COLO829 (cell line): ENCODE measurements around the gene ZFP64.
"Not testable (repeated sequence)": the region's sequence is repeated elsewhere in the genome, so short reads cannot be mapped to it uniquely, and the experiment has no call there.

Experiments
- DNase-seq: peaks from one replicate; pipeline ENCODE4 v3.0.0; 2012; ENCODE audit warnings: low spot score

The ZFP64 gene

DNA sequence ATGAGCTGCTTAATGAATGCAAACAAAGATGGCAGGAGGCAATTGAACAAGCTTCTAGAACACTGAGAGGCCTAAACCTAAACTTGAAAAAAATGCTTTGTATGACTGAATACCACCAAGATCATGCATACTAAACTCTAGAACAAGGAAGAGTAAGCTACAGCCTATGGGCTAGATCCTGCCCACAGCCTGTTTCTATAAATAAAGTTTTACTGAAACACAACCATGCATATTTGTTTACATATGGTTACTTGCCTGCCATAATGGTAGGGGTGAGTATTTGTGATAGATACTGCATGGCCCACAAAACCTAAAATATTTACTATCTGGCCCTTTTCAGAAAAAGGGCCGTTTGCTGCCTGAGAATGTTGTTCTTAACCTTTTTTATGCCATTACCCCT, 37.0 kb downstream of the ZFP64 start:
- no peak for DNase-seq

DNA sequence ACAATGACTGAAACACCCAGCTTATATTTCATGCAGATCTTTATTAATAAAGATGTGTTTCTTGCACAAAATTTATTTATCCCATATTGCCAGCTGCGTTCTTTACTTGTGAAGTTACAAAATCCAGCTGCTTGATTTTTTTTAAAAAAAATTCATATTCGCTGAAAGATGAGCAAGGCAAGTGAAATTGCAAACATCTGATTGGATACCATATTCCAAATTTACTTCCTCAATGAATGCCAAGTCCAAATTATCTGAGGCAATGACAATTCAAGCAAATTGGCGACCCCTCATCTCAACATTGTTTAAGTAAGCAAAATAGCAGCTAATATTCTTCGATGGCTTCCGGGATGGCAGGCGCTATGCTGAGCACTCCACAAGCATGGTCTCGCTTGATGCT, 37.7 kb downstream of the ZFP64 start:
- no peak for DNase-seq

DNA sequence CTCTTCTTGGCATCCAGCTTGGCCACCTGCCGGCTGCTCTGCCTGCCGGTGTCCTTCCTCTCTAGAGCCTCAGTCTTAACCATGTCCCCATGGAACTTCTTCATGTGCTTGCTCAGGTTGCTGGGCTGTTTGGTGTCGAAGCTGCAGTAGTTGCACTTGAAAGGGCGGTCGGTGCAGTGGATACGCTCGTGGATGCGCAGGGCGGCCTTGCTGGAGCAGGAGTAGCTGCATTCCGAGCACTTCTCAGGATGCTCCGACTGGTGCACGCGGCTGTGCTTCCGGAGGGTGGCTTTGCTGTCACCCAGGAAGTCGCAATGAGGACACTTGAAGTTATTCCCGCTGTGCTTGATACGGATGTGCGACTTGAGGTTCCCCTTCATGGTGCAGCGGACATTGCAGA, 38.7 kb downstream of the ZFP64 start:
- no peak for DNase-seq

DNA sequence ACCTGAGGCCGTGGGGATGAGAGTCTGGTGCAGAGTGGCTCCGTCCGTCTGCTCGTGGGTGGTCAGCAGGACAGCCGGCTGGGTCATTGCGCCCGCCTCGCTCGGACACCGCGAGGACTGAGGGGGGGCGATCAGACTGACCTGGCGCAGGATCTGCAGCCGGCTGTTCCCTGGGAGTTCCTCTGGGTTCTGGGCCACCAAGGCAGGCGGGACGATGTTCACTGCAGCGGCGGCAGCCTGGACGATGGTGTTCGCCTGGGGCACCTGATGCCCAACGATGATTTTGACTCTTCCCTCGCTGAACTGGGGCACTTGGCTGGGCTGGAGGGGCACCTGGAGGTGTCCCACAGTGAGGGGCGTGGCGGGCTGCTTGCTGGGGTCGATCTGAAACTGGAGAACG, 39.2 kb downstream of the ZFP64 start:
- no peak for DNase-seq

DNA sequence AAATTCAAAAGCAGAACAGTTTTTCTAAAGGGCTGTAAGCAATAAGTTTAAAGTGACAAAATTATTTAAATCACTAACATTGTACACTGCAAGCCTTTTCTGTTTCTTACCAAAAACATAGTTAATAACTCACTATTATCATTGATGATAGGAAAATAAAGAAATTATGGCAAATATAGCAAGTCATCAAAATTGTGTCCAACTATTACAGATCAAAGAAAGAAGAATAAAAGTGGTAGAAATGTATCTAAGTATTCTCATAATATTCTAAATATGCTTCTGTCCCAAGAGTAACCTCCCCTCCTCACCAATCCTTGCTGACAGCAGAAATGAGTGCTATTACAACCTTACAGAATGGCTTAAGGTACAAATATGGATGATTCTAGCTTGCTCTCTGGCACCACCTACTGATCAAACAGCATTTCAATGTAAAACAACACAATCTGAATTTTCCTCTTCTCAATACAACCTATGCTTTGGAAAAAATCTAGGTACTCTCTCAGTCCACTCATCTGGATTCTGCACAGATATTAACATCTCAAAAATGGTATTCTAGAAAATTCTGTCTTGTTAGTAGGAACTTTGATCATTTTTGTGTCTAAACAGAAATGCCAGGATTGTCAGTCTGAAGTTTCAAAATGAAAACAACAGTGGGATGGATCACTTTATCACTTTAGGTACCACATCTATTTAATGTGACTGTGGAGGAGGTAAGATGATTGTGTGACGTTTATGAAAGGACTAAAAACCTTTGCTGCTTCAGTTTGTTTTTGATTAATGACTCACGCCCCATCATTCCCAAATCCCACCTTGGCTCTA, 40.9 kb downstream of the ZFP64 start:
- DNase-seq, result peak; percentile 79

DNA sequence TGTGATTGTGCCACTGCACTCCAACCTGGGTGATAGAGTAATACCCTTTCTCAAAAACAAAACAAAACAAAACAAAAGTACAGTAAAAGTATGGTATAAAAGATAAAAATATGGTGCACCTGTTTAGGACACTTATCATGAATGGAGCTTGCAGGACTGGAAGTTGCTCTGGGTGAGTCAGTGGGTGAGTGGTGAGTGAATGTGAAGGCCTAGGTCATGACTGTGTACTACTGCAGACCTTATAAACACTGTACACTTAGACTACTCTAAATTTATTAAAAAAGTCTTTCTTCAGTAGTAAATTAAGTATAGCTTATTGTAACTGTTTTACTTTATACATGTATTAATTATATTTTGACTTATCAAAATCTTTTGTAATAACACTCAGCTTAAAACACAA, 46.0 kb downstream of the ZFP64 start:
- DNase-seq, result no peak

DNA sequence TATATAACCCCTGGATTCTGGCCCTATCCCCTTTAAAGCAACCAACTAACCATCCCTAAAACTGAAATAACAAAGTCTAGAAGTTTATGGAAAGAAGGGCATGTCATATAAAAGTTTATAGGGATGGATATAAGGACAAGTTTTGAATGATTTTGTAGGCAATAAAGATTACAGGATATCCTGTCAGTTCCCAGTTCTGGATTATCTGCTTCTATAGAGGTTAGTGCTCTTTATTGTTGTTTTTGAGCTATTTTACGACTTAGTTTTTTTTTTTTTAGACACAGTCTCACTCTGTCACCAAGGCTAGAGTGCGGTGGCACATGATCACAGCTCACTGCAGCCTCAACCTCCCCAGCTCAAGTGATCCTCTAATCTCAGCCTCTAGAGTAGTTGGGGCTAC, 48.3 kb downstream of the ZFP64 start:
- no peak for DNase-seq

DNA sequence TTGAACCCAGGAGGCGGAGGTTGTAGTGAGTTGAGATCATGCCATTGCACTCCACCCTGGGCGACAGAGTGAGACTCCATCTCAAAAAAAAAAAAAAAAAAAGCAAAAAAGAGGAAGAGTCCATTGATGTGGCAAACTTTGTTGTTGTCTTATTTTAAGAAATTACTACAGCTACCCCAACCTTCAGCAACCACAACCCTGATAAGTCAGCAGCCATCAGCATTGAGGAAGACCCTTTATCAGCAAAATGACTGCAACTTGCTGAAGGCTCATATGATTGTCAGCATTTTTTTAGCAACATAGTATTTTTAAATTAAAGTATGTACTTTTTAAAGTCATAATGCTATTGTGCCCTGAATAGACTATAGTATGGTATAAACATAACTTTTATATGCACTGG, 48.8 kb downstream of the ZFP64 start:
- no peak for DNase-seq

DNA sequence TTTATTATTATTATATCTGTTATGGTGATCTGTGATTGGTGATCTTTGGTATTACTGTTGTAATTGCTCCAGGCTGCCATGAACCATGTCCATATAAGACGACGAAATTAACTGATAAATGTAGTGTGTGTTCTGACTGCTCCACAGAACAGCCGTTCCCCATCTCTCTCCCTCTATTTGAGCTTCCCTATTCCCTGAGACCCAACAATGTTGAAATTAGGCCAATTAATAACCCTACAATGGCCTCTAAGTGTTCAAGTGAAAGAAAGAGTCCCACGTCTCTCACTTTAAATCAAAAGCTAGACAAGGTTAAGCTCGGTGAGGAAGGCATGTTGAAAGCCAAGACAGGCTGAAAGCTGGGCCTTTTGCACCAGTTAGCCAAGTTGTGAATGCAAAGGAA, 51.6 kb downstream of the ZFP64 start:
- no peak for DNase-seq

DNA sequence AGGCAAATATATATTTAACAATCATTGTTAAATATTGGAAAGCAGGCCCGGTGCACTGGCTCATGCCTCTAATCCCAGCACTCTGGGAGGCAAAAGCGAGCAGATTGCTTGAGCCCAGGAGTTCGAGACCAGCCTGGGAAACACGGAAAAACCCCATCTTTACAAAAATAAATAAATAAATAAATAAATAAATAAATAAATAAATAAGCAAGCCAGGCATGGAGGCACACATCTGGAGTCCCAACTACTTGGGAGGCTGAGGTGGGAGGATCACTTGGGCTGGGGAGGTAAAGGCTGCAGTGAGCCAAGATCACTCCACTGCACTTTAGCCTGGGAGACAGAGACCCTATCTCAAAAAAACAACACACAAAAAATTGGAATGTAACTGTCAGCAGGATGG, 53.7 kb downstream of the ZFP64 start:
- DNase-seq, result no peak

DNA sequence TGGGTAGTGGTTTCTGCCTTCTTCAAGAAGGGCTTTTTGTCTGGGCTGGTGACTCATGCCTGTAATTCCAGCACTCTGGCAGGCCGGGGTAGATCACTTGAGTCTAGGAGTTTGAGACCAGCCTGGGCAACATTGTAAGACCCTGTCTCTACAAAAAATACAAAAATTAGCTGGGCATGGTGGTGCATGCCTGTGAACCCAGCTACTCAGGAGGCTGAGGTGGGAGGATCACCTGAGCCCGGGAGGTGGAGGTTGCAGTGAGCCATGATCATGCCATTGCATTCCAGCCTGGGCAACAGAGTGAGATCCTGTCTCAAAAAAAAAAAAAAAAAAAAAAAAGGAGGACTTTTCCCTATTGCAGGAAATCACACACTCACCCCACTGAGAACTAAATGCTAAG, 57.9 kb downstream of the ZFP64 start:
- not testable (repeated sequence) for DNase-seq

DNA sequence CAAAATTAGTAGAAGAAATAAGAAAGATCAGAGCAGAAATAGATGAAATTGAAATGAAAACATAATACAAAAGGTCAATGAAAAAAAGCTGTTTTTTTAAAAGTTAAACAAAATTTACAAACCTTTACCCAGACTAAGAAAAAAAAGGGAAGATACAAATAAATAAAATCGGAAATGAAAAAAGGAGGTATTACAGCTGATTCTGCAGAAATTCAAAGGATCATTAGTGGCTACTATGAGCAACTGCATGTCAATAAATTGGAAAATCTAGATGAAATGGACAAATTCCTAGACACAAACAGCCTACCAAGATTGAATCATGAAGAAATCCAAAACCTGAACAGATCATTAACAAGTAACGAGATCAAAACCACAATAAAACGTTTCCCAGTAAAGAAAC, 59.2 kb downstream of the ZFP64 start:
- DNase-seq, result no peak

DNA sequence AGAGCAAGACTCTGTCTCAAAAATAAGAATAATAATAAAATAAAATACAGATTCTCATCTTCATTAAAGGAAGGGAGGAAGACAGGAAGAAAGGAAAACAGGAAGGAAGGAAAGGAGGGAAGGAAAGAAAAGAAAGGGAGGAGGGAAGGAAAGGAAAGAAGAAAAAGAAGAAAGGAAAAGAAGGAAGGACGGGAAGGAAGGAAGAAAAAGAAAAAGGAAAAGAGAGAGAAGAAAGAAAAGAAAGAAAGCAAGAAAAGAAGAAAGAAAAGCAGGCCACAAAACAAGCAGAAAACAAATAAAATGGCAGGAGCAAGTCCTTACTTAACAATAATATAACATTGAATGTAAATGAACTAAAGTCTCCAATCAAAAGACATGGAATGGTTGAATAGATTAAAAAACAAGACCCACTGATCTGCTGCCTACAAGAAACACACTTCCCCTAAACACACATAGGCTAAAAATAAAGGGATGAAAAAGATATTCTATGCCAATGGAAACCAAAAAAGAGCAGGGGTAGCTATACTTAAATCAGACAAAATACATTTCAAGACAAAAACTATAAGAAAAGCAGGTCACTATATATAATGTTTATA, 60.4 kb downstream of the ZFP64 start:
- no peak for DNase-seq

DNA sequence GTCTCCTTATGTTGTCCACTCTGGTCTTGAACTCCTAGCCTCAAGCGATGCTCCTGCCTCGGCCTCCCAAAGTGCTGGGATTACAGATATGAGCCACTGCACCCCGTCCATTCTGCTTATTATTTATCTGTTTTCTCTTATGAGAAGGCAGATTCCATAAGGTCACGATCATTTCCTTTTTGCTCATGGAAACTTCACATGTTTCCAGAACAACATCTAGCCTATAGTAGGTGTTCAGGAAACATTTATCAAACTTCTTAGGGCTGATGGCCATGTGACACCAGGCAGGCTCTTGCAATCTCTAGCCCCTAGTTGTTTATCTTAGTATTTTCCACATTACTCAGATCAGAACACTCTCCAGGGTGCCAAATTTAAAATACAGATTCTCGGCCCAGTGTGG, 61.2 kb downstream of the ZFP64 start:
- DNase-seq, result no peak

DNA sequence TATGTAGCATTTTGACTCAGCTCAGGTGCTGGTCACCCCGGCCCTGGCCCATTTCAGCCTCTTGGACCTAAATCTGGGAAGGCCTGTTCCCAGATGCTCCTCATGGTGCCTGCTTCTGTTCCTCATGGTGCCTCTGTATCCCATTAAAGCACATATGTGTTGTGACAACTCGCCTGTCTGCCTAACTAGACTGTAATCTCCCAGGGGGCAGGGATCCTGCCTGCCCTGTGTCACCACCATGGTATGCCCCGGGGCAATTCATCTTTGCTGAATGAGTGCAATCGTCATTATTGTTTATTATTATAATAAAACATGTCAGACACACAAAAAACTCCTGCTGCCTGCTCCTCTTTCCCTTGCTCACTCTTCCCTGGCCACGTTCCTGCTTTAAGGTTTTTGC, 62.0 kb downstream of the ZFP64 start:
- DNase-seq, result no peak

DNA sequence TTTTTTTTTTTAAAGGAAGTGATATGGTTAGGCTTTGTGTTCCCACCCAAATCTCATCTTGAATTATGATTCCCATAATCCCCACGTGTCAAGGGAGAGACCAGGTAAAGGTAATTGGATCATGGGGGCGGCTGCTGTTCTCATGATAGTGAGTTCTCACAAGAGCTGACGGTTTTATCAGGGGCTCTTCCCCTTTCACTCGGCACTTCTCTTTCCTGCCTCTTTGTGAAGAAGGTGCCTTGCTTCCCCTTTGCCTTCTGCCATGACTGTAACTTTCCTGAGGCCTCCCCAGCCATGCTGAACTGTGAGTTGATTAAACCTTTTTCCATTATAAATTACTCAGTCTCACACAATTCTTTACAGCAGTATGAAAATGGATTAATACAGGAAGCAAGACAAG, 64.3 kb downstream of the ZFP64 start:
- no peak for DNase-seq

DNA sequence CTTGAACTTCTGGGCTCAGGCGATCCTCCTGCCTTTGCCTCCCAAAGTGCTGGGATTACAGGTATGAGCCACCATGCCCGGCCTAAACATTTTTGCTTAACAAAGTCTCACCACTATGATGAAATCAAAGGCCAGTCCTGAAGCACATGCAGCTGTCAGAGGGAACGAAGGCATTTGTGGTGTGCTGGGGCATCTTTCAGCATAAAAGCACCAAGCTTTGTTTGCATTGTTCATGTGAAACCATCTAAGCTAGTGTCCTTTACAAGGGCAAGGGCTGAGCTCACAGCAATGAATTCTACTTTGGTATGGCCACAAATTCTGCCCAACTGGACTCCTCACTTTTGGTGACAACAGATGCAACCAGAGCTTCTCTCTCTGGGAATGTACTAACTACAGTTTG, 66.8 kb downstream of the ZFP64 start:
- DNase-seq, result no peak

DNA sequence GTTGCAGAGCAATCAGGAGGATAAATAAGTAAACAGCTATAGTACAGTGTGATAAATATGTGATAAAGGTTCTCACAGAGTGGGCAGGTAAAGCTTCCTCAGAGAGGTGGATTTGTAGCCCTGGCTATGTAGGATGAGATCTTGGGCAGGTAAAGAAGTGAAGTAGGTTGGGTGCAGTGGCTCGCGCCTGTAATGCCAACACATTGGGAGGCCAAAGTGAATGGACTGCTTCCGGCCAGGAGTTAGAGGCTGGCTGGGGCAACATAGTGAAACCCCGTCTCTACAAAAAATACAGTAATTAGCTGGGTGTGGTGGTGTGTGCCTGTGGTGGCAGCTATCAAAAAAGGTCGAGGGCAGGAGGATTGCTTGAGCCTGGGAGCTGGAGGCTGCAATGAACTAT, 72.9 kb downstream of the ZFP64 start:
- DNase-seq, result no peak

DNA sequence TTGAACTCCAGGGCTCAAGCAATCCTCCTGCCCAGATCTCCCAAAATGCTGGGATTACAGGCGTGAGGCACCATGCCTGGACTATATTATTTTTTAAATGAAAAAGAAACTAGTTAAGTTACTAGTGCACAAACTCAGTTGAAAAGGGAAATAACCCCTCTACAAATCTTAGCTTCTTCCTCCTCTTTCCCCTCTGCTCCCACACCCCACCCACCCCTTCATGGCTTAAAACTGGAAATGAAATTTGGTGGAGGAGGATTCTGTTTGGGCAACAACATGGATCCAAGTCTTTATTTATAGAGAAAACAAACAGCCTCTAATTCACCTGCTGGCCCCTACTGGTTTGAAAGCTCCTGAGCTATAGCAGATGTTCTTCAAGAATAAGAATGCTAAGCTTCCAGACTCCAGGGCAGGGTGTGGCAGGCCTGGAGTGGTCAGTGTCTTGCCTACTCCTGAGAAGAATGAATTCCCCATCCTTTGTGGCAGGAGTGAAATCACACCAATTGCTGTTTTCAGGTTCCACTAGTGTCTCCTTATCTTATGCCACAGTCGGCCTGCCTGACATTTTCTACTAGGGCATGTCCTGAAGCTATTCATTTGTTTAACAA, 73.5 kb downstream of the ZFP64 start:
- no peak for DNase-seq

DNA sequence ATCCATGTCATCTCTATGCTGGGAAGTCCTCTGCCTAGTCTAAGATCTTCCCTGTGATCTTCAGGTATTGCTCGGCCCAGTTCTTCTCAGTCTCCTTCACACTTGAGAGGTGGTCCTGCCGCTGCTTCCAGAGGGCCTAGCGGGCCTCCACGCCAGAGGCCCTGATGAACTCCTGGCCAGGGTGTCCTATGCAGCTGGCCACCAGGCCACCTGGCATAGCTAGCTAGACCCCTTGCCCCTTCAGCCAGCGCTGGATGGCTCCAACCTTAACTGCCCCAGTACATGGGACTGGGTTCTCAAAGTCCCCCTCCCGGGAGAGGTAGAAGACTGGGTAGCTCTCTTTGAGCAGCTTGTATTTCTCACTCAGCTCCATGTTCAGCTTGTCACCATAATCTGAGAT, 81.1 kb downstream of the ZFP64 start:
- DNase-seq, result no peak

DNA sequence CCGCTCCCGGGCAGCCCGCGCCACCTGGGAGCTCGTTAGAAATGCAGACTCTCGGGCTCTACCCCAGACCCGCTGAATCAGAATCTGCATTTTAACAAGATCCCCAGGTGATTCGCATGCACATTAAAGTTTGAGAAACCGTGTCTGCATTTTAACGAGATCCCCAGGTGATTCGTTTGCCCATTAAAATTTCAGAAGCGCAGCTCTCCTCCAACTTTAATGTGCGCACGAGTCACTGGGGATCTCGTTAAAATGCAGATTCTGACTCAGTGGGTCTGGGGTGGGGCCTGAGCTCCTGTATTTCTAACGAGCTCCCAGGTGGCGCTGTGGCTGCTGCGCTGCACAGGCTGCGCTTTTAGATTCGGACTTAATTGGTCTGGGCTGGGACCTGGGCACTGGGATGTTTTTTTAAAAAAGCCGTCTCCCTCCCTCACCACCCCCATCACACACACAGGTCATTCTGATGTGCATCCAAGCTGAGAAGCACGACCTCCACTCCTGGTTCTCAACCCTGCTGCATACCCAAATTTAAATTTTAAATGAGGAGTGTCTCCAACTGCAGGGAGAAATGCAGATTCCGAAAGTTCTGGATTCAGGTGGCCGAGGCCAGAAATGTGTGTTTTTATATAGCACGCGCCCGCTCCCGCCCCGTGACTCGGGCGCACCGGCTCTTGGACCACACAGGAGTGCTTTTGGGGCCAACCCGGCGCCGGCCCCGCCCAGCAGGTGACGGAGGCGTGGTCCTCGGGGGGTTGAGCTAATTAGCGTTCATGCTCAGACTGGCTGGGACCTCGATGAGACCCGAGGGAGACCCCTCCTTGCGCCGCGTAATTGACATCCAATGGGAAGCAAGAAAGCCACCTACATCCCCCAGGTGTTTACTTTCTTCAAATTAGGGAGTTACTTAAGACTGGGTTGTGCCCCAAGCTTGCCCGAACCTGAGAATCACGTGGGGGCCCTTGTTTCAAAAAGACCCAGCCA, 85.8 kb downstream of the ZFP64 start:
- DNase-seq, result no peak
